MM.1S (cell line): ENCODE data around the gene STMND1.

Experiments
- CTCF ChIP-seq: fragments of 300-600 bp; sonication (generic); IDR thresholded peaks from 2 replicates; pipeline ENCODE4 v1.5.1; 2016; ENCODE audit warnings: antibody characterized with exemption, low read length, mixed read lengths
- EZH2 ChIP-seq: fragments of 300-600 bp; sonication (generic); optimal IDR thresholded peaks from 2 replicates; pipeline ENCODE3; 2017; ENCODE audit warnings: low read depth, mild to moderate bottlenecking, antibody characterized with exemption, low read length, mixed read lengths

- no peak for TF ChIP-seq CTCF
- no peak for TF ChIP-seq EZH2
Observed at GRCh38 chr6:17178754-17179529, 77.1 kb downstream of the STMND1 start.
